Neural cell (in vitro differentiated cells): Measurements from ENCODE around the gene MLLT11. TPM values are rescaled to one million over a fixed set of nuclear protein-coding genes. Genes with fewer than 3 reads are reported as not detected.

Experiments used
- H2AFZ ChIP-seq: fragments of 200-600, 300-800 bp; sonication (generic), shearing (Covaris generic); 2 replicates; pipeline ENCODE4 v1.6.0; 2014; ENCODE audit warnings: low read depth, mild to moderate bottlenecking, antibody characterized with exemption, low read length, moderate library complexity
- H3F3A ChIP-seq: fragments of 200-600 bp; shearing (Covaris generic); 2 replicates; pipeline ENCODE4 v1.6.1; 2016; ENCODE audit warnings: mild to moderate bottlenecking, moderate library complexity, mixed read lengths, antibody characterized with exemption, low read length; ENCODE audit not compliant: insufficient read depth, poor library complexity, severe bottlenecking
- H3K27ac ChIP-seq: fragments of 200-600, 300-800 bp; sonication (generic), shearing (Covaris generic); 2 replicates; pipeline ENCODE4 v1.5.1; 2014; ENCODE audit warnings: mild to moderate bottlenecking, low read length, moderate library complexity
- H3K27me3 ChIP-seq: fragments of 300-800, 200-600 bp; sonication (generic), shearing (Covaris generic); 2 replicates; pipeline ENCODE4 v1.6.0; 2014; ENCODE audit warnings: mild to moderate bottlenecking, low read depth, low read length, moderate library complexity; ENCODE audit not compliant: insufficient read depth
- H3K36me3 ChIP-seq: fragments of 300-800, 200-600 bp; sonication (generic), shearing (Covaris generic); 2 replicates; pipeline ENCODE4 v1.5.1; 2014; ENCODE audit warnings: mild to moderate bottlenecking, antibody characterized with exemption, low read length, moderate library complexity; ENCODE audit not compliant: insufficient read depth
- H3K4me2 ChIP-seq: fragments of 300-800, 200-600 bp; sonication (generic), shearing (Covaris generic); 2 replicates; pipeline ENCODE4 v1.6.0; 2014; ENCODE audit warnings: mild to moderate bottlenecking, low read length
- H3K4me3 ChIP-seq: fragments of 300-800, 200-600 bp; sonication (generic), shearing (Covaris generic); 2 replicates; pipeline ENCODE4 v1.5.1; 2014; ENCODE audit warnings: mild to moderate bottlenecking, low read length, moderate library complexity
- H3K79me2 ChIP-seq: fragments of 200-600 bp; shearing (Covaris generic); replicated peaks from 2 replicates; pipeline ENCODE4 v1.6.0; 2014; ENCODE audit warnings: mild to moderate bottlenecking, low read length, moderate library complexity; ENCODE audit not compliant: insufficient read depth
- H3K9ac ChIP-seq: fragments of 300-800, 200-600 bp; sonication (generic), shearing (Covaris generic); 2 replicates; pipeline ENCODE4 v1.6.1; 2016; ENCODE audit warnings: mild to moderate bottlenecking, low read length, mixed read lengths
- H3K9me2 ChIP-seq: fragments of 200-600 bp; shearing (Covaris generic); 2 replicates; pipeline ENCODE4 v1.6.1; 2016; ENCODE audit warnings: mild to moderate bottlenecking, low read length, mixed read lengths; ENCODE audit not compliant: insufficient read depth
- H3K9me3 ChIP-seq: fragments of 200-600, 300-800 bp; sonication (generic), shearing (Covaris generic); 2 replicates; pipeline ENCODE4 v1.6.1; 2016; ENCODE audit warnings: mild to moderate bottlenecking, mixed run types, low read length, moderate library complexity, mixed read lengths
- H4K20me1 ChIP-seq: fragments of 200-600 bp; shearing (Covaris generic); 2 replicates; pipeline ENCODE4 v1.6.1; 2016; ENCODE audit warnings: mild to moderate bottlenecking, mixed run types; ENCODE audit not compliant: insufficient read depth
- CTCF ChIP-seq: fragments of 450-650 bp; IDR thresholded peaks from 2 replicates; pipeline ENCODE4 v1.5.1; 2014; ENCODE audit warnings: antibody characterized with exemption, mild to moderate bottlenecking, moderate library complexity; ENCODE audit not compliant: poor library complexity, severe bottlenecking
- EP300 ChIP-seq: fragments of 450-650 bp; conservative IDR thresholded peaks from 2 replicates; pipeline ENCODE4 v1.6.1; 2014; ENCODE audit warnings: antibody characterized with exemption, mild to moderate bottlenecking, moderate library complexity; ENCODE audit not compliant: poor library complexity, severe bottlenecking
- EZH2 ChIP-seq: fragments of 200-600, 300-800 bp; shearing (Covaris generic), sonication (generic); IDR thresholded peaks from 2 replicates; pipeline ENCODE4 v1.6.1; 2014; ENCODE audit warnings: antibody characterized with exemption, low read length, borderline replicate concordance, mild to moderate bottlenecking; ENCODE audit not compliant: insufficient read depth, poor library complexity, severe bottlenecking
- MXI1 ChIP-seq: fragments of 450-650 bp; conservative IDR thresholded peaks from 2 replicates; pipeline ENCODE4 v1.6.1; 2014; ENCODE audit warnings: antibody characterized with exemption, mild to moderate bottlenecking; ENCODE audit not compliant: poor library complexity, severe bottlenecking
- POLR2AphosphoS5 ChIP-seq: IDR thresholded peaks from 2 replicates; pipeline ENCODE4 v1.6.1; 2012
- RAD21 ChIP-seq: fragments of 450-650 bp; conservative IDR thresholded peaks from 2 replicates; pipeline ENCODE4 v1.6.1; 2014; ENCODE audit warnings: antibody characterized with exemption, mild to moderate bottlenecking, moderate library complexity
- REST ChIP-seq: IDR thresholded peaks from 2 replicates; pipeline ENCODE4 v1.6.1; 2012; ENCODE audit warnings: borderline replicate concordance
- SMC3 ChIP-seq: fragments of 450-650 bp; conservative IDR thresholded peaks from 2 replicates; pipeline ENCODE4 v1.6.1; 2014; ENCODE audit warnings: antibody characterized with exemption, mild to moderate bottlenecking, moderate library complexity; ENCODE audit not compliant: poor library complexity
- TAF1 ChIP-seq: IDR thresholded peaks from 2 replicates; pipeline ENCODE4 v1.6.1; 2012; ENCODE audit warnings: low read depth
- polyA plus RNA-seq: library from polyadenylated mRNA; depleted of rRNA; stranded (reverse); fragments of >200 nt; gene quantifications from 2 replicates; pipeline ENCODE4 v1.2.3, GENCODE V29; 2014

MLLT11 gene
- polyA plus RNA-seq, 1 donor from 2014 or later, result 142 TPM

DNA sequence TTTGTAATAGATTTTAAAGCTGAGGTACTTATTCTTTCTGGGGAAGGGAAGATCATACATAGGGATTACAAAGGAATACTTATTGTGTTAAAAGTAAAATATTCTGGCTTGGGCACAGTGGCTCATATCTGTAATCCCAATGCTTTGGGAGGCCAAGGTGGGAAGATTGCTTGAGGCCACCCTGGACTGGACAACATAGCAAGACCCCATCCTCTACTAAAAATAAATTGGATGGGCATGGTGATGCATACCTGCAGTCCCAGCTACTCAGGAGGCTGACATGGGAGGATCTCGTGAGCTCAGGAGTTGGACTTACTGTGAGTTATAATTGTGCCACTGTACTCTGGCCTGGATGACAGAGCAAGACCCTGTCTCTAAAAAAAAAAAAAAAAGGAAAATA lies 37.9 kb downstream of the MLLT11 start:
- H3K27me3 ChIP-seq, result no peaks in the 10 kb centered on the region
- no peak overlapping the region for H3K4me2 ChIP-seq
- no peaks in the 10 kb centered on the region for H3K9me2 ChIP-seq
- no peaks in the 10 kb centered on the region for H3K79me2 ChIP-seq
- no peaks in the 10 kb centered on the region for H3F3A ChIP-seq
- H3K27ac ChIP-seq, result no peak overlapping the region
- no peaks in the 10 kb centered on the region for H3K36me3 ChIP-seq
- H3K9me3 ChIP-seq, result no peaks in the 10 kb centered on the region
- H3K9ac ChIP-seq, result no peak overlapping the region
- no peak overlapping the region for H3K4me3 ChIP-seq
- H2AFZ ChIP-seq, result no peak overlapping the region
- H4K20me1 ChIP-seq, result no peaks in the 10 kb centered on the region
- no peak for TF ChIP-seq SMC3
- no peak for TF ChIP-seq RAD21
- TF ChIP-seq MXI1, result no peak
- no peak for TF ChIP-seq EZH2
- no peak for TF ChIP-seq EP300
- TF ChIP-seq TAF1, result no peak
- no peak for TF ChIP-seq CTCF
- no peak for TF ChIP-seq POLR2AphosphoS5

- Histone ChIP-seq H3K9me2 (no peaks in the 10 kb centered on the region), H3K9me3 (no peaks in the 10 kb centered on the region), H3K36me3 (no peaks in the 10 kb centered on the region), H3K79me2 (no peaks in the 10 kb centered on the region), H4K20me1 (no peaks in the 10 kb centered on the region), H3K4me3 (no peak overlapping the region), H3F3A (no peaks in the 10 kb centered on the region), H2AFZ (no peak overlapping the region), H3K4me2 (no peak overlapping the region), H3K27ac (no peak overlapping the region), H3K27me3 (no peaks in the 10 kb centered on the region), H3K9ac (no peak overlapping the region)
- TF ChIP-seq EZH2 (no peak), CTCF (no peak), REST (no peak), SMC3 (no peak), TAF1 (no peak), POLR2AphosphoS5 (no peak), MXI1 (no peak), RAD21 (no peak), EP300 (no peak)
Measured at GRCh38 chr1:151104630-151105029, 44.4 kb downstream of the MLLT11 start.
